Stimulated activated CD8-positive, alpha-beta memory T cell treated with anti-CD3 and anti-CD28 coated beads, Interleukin-4, amount 100 ng/mL, for 1 hour (primary cell): ENCODE results near the gene PLD4.
A peak's percentile ranks its signal among the peaks of the same experiment; 100 is the strongest.

Experiments used
- DNase-seq, 2 donors: peaks; one replicate each; pipeline ENCODE4 v3.0.0-alpha.2; 2020; ENCODE audit warnings: low read depth in 2 of 2, low spot score in 1 of 2

PLD4 gene

DNA sequence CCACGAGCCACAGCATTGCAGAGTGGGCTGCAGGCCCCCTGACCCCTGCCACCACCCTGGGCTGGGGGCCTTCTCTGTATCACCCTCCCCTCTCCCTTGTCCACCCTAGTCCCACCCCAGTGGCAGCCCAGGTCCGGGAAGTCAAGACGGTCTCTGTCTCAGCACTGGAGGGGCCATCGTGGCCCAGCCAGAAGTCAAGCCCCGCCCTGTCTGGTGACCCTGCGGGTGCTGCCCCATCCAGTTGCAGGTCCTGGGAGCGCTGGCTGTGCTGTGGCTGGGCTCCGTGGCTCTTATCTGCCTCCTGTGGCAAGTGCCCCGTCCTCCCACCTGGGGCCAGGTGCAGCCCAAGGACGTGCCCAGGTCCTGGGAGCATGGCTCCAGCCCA, 2.7 kb downstream of the PLD4 start:
- DNase-seq, result no peak

DNA sequence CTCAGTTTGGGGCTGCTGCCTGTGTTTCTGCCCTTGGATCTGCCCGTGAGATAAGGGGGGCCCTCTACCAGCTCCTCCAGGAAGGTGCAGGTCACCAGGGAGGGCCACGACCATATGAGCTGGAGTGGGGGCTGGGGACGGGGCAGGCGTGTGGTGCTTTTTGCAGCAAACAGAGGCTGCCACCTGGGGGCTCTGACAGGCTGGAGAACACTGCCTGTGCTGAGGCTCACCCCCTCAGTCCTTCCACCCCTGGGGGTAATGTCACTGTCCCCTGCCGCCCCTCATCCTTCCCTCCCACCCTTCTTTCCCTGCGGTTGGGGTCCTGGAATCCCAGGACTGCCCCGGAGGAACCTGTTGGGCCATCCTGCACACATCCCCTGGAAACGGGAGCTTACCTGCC, 3.2 kb downstream of the PLD4 start:
- no peak for DNase-seq

DNA sequence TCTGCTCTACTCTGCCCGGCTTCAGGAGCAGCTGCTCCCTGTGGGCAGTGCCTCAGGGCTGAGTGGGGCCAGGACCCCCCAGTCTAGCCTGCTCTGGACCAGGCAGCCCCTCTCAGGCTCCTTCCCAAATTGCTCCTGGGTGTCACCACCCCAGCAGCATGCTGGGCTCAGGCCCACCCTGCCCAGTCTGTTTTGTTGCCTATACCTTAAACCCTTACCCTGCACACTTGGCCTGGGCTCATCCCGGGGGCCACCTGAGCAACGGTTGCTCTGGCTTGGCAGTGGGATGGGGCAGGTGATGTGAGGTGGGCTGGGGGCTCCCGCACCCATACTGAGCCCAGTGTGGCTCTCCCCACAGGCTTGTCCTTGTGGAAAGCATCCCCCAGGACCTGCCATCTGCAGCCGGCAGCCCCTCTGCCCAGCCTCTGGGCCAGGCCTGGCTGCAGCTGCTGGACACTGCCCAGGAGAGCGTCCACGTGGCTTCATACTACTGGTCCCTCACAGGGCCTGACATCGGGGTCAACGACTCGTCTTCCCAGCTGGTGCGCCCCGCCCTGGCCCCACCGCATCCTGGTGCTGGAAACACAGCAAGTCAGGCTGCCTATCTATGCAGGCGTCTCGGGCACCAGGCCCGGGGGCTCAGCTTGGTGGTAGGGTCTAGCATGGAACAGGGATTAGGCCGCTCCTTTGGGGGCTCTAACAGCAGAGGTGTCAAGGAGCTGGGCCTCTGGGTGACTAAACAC, 3.9 kb downstream of the PLD4 start:
- no peak for DNase-seq

DNA sequence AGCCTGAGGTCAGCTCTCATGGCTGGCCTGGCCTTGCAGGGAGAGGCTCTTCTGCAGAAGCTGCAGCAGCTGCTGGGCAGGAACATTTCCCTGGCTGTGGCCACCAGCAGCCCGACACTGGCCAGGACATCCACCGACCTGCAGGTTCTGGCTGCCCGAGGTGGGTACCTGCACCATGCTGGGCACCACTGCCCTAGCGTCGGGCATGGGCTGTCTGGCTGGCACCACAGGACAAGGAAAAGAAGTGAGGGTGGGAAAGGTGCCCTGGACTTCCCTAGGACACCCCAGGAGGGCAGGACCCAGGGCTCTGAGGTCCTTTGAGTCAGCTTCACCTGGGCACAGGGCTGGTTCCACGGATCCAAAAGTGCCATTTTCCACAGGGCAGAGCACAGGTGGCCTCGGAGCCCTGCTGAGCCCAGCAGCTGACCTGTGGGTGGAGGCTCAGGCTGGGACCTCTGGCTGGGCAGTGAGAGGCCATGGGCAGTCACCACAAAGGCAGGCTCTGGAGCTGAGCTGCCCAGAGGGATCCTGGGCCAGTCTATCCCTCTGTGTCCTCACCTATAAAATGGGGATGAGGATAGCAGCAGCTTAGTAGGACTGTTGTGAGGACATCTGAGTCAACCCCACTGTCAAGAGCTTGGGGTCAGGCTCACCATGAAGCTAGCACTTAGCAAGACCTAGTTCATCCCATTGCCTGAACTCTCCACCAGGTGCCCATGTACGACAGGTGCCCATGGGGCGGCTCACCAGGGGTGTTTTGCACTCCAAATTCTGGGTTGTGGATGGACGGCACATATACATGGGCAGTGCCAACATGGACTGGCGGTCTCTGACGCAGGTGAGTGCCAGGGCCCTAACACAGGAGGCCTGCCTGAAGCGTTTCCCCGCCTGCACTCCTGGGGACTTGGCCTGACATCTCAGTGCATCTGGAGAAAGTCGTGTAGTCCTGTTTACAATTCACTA, 4.9 kb downstream of the PLD4 start:
- no peak for DNase-seq

DNA sequence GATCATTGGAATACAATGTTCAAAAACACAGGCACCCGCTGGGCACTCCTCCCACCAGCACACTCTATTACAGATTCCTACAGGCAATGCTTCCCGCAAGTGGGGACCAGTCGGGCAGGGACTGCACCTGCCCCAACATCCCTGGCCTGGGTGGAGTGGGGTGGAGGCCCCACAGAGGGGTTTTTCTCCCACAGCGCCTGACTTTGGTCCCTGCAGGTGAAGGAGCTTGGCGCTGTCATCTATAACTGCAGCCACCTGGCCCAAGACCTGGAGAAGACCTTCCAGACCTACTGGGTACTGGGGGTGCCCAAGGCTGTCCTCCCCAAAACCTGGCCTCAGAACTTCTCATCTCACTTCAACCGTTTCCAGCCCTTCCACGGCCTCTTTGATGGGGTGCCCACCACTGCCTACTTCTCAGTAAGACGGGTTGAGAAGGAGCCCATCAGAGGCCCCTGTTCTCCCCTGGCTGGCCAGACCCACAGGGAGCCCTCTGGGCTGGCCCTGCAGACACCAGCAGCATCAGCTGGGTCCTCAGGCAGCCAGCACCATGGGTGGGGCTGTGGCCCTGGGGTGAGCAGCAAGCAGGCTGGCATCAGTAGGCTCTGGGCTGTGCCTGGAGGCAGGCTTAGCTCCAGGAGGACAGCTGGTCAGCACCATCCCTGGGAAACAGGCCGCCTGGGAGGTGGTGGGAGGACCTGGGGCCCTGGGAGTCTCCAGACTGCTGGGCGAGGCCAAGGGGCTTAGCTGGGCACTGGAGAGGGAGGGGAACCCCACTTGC, 6.0 kb downstream of the PLD4 start:
- DNase-seq, result no peak

DNA sequence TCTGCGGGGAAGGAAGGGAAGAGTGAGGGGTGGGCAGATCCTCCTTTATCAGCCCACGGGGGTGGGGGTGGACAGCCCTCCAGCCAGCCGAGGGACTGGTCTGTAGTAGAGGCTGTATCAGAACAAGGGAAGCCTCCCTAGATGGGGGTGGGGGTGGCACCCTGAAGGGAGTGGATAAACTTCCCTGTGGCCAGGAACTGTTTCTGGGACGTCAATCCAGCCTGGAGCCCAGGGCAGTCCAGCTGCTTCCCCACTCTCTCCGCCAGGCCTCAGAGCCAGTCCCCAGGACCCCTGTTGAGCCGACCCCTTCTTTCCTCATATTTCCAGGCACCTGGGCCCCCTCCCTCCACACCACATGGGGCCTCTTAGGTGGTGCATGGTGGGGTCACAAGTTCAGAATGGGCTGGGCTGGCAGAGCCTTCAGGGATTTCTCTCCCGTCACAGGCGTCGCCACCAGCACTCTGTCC, 6.7 kb downstream of the PLD4 start:
- DNase-seq, result no peak

DNA sequence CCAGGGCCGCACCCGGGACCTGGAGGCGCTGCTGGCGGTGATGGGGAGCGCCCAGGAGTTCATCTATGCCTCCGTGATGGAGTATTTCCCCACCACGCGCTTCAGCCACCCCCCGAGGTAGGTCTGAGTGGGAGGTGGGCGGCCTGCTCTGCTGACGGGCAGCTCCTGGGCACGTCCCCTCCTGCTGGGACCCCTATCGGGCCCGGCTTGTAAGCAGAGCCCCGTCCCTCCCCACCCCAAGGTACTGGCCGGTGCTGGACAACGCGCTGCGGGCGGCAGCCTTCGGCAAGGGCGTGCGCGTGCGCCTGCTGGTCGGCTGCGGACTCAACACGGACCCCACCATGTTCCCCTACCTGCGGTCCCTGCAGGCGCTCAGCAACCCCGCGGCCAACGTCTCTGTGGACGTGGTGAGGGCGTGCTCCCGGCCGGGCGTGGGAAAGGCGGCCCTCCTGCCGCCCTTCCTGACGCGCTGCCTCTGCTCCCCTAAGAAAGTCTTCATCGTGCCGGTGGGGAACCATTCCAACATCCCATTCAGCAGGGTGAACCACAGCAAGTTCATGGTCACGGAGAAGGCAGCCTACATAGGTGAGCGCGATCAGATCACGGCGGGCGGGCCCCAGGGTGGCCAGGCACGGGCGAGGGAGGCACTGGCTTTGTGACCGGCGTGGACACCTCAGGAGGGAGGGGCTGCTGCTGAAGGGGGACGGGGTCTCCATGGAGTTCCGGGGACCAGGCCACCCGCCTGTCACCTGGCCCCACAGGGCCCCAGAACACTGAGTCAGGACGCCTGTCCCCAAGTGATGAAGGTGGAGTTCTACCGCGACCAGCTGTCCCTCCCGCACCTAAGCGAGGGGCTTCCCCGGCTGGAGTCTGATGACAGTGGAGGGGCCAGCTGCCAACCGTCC, 7.3 kb downstream of the PLD4 start:
- DNase-seq, result no peak

DNA sequence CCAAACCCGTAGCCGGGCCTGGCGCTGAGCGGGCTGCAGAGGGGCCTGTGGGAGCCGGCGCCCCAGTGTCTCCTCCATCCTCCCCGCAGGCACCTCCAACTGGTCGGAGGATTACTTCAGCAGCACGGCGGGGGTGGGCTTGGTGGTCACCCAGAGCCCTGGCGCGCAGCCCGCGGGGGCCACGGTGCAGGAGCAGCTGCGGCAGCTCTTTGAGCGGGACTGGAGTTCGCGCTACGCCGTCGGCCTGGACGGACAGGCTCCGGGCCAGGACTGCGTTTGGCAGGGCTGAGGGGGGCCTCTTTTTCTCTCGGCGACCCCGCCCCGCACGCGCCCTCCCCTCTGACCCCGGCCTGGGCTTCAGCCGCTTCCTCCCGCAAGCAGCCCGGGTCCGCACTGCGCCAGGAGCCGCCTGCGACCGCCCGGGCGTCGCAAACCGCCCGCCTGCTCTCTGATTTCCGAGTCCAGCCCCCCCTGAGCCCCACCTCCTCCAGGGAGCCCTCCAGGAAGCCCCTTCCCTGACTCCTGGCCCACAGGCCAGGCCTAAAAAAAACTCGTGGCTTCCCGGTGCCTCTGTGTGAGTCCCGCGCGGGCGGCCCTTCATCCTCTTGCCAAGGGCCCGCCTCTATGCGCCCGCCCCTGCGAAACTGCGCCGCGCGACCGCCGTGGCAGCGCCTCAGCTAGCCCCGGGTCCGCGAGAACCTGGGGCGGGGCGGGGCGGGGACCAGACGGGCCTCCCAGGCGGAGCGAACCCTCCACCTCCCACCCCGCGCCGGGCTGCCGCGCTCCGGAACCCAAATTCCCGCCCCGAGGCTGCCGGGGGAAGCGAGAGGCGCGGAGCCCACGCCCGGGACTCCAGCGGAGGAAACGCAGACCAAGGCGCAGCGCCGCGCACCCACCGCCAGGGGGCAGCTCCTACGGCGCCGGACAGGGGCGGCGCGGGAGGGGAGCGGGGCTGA, 8.3 kb downstream of the PLD4 start:
- peak; percentile 68 to 69 for DNase-seq

DNA sequence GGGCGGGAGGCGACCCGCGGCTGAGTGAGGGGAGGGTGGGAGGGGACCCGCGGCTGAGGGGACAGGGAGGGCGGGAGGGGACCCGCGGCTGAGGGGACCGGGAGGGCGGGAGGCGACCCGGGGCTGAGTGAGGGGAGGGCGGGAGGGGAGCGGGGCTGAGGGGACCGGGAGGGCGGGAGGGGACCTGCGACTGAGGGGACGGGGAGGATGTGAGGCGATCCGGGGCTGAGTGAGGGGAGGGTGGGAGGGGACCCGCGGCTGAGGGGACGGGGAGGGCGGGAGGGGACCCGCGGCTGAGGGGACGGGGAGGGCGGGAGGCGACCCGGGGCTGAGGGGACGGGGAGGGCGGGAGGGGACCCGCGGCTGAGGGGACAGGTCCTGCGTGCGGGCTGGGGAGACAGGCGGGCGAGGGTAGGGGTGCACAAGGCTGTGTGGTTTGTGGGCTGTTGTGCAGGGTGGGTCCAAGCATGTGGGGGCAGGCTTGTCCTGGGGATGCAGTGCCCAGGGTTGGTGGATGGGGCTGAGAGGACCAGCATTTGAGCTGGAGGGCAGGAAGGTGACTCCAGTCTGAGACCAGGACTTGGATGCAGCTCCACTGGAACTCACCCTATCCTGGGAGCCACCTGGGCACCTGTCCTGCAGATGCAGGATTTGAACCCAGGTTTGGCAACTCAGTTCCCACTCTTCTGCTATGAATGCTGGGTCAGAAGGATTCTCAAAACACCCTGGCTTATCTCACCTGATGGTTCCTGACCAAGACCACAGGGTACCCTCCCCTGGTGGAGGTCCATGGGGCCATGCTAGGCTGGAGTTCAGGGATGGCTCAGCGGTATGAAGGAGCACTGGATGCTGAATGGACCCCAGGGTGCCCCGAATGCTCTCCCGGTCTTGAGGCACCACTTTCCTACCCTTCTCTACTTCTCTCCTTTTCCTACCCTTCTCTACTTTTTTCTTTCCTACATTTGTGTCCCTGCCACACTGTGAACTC, 9.4 kb downstream of the PLD4 start:
- DNase-seq, result no peak

DNA sequence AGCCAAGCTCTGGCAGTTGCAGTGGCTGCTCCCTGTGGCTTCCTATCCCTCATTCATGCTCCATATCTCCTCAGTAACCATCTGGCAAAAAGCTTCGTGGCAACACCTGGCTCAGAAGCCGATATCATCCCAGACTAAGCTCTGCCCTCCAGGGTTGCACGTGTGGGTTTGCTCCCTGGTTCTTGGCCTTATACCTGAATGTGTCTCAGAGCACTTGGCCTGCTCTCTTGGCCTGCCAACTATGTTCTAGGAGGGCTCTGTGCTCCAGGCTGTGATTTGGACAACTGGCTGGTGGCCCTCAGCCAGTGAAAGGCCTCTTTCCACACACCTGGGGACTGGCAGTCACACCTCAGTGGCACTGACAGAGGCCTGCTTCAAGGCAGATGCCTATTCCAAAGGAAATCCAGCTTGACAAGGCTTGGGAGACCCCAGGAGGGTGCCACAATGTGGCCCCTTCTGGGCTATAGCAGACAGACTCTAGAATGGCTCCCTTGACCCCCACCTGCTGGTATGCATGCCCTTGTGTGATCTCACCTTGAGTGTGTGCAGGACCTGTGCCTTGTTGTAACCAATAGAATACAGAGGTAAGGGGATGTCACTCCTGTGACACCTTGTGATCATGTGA, 10.5 kb downstream of the PLD4 start:
- DNase-seq, result no peak

DNA sequence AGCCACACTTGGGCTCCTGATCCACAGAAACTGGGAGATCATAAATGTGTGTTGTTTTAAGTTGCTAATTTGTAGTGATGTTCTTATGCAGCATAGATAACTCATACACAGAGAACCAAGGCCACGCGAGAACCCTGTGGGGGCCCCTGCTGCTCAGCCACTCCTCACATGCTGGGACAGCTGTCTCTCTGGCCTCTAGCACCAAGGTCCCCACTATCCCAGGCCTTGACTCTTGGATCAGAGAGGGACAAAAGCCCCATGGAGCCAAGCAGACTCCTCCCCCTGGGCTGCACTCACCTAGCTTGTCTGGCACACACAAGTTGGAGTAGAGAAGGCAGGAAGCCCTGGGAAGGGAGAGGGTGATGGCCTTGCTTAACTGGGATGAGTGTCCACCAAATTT, 11.3 kb downstream of the PLD4 start:
- DNase-seq, result no peak

DNA sequence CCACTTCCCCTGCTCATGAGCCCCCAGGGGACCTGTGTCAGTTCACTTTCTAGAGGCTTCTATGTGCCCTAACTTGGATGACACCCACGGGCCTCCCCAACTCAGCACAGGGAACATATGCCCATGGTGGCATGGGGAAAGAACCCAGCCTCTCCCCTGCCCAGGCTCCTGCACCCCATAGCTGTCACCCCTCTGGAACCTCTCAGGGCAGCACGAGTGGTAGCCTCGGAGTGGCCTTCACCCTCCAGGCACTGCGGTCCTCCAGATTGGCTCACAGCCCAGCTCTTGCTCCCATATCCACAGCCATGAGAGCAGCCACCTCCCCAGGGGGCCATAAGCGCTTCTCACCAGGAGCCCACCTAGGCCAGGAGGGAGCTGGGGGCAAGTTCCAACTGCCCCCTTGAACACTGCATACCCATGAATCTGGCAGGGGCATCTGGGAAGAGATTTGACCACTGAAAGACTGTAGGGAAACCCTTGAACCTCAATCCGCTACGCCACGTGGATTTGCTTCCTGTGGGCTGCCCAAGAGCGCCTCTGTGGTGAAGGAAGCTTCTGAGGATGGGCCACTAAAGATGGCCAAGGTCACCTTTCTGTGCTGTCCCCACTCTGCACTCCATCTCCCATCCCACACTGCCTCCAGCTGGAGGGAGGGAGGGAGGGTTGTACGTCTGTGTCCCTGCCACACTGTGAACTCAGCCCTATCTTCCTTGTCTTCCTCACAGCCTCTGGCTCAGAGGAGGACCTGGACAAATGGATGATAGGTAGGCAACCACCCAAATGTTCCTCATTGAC, 11.9 kb downstream of the PLD4 start:
- no peak for DNase-seq

DNA sequence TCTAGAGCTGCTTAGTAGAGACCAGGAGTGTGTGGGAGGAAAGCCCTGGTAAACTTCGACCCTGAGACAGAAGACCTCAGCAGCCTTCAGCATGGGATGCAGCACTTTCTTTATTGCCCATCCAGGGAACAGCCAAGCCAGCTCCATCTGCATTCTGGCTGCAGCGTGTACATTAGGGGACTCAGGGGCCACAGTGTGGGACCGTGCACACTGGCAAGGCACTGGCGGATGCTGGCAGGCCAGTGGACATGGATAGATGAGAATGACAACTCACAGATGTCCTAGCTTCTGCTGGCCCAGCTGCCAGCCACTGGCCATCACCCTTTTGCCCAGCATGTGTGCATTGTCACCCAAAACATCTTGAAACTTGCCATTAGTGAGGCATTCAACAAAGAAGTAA, 12.5 kb downstream of the PLD4 start:
- no peak for DNase-seq

DNA sequence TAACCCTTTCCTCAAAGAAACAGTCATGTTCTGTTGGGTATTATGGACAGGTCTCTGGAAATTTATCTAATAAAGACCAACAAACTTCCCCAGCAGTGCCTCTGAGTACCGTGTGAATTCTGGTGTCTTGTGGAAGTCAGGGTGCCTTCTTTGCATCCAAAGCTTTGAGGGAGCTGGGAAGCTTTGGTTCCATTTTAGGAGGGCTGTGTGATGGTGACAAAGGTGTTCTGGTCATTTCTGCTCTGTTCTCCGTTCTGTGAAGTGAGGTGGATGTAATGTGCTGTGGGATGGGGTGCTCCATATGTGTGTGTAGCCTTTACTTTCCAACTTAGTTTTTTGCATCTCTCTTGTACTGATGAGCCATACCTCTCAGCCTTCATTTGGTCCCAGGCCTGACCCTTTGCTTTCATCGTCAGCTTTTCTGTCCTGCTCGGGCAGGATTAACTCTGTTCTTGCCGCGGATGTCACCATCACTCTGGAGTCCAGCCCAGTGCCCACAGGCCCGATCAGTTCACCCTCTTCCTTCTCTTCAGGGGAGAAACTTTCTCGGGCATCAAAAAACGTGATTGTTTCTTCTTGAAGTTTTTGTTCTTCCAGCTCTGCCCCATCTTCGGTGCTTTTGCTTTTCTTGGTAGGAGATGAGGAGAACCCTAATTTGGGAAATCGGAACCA, 13.2 kb downstream of the PLD4 start:
- DNase-seq, result no peak

DNA sequence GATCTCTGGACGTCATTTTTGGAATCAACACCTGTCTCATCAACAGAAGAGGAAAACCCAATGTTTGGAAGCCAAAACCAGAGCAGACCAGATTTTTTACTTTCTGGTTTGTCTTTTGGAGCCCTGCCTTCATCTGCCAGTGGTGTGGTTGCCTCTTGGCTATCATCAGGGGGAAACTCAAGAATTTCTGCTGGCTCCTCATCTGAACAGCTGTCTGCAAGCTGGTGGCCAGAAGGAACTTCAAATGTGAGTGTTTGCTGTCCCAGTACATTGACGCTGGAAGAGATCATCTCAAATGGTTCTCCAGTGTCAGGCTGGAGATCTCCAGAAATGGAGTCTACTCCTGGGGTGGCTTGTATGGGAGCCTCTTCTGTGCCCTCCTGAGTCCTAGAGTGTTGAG, 13.8 kb downstream of the PLD4 start:
- no peak for DNase-seq

DNA sequence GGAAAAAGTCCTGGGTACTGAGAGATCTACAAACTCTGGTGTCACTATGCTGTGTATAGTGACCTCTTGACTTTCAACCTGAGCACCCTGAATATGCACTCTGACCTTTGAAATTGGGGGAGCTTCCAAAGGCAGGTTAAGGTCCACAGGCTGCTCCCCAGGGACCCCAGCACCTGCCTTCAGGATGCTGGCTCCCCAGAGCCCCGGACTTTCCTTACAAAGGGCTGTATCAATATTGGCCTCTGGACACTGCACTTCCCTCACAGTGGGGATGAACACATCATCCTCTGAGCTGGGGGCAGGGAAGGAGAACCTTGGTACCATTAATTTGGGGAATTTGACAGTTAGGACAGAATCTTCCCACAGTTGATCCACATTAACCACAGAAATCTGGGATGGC, 14.3 kb downstream of the PLD4 start:
- DNase-seq, result no peak
